Heart left ventricle (tissue), 11 donors: ENCODE measurements around the gene ZNF430. TPM values are rescaled to one million over a fixed set of nuclear protein-coding genes. Genes with fewer than 3 reads are reported as not detected.

Experiments used
- polyA plus RNA-seq, 2 donors: library from polyadenylated mRNA; stranded (reverse); fragments of 200-250 nt; gene quantifications; one replicate each; pipeline ENCODE4 v1.2.3, GENCODE V29; 2013
- total RNA-seq, 9 donors: library from RNA; depleted of rRNA in 2 of 9; stranded (reverse); fragments of >200 nt in 2 of 9; fragmentation: NEBNext Ultra II Directional in 3 of 9; extraction: Animal tissue kit (Norgen Biotek cat#: 25700) in 3 of 9; gene quantifications; one replicate each; pipeline versions ENCODE4 v1.1.0 to v1.2.4, GENCODE V29; 2016 to 2023
- donor health status: ischemic (EF 13 %, LVEDD 7.1; RV severe dilation, severe dysfunction).
- donor health status: healthy with polysubstance abuse.
- donor health status: DM: no; HTN: yes; CAD: no.
- donor health status: DM: no; HTN: no; CAD: no.
- donor health status: ischemic (EF 25% LVEDD 5.7; RV mildly dilated, moderate dysfunction).
- donor health status: healthy.
- donor health status: DM: yes; HTN: yes; CAD: no.
- donor health status: PGD.
- donor health status: nonischemic (EF 23%, LVEDD 6.1; RV moderate dilation, normal function).

ZNF430 gene
- total and polyA plus RNA-seq, 11 donors: 1.1 to 9.1 (median 3.9) TPM

Other genes with a start within 250 kb of the ZNF430 start
- 1 to 10 TPM in 7 of 9 donors, under 1 TPM in 2; 0.35 to 3.7 (median 1.5) TPM for gene ZNF66, start 244.4 kb upstream of the ZNF430 start, total RNA-seq
- gene ZNF66, start 244.4 kb upstream of the ZNF430 start, polyA plus RNA-seq: under 1 TPM; 0.65 to 0.93 TPM
- gene ZNF85, start 97.4 kb upstream of the ZNF430 start, total RNA-seq: 1 to 10 TPM; 1.6 to 5.7 (median 2.7) TPM
- 1 to 10 TPM; 1.9 to 2.4 TPM for gene ZNF85, start 97.4 kb upstream of the ZNF430 start, polyA plus RNA-seq
- gene ZNF714, start 61.5 kb downstream of the ZNF430 start, total RNA-seq: 1 to 10 TPM; 2.0 to 5.6 (median 3.3) TPM
- 1 to 10 TPM; 1.1 to 1.3 TPM for gene ZNF714, start 61.5 kb downstream of the ZNF430 start, polyA plus RNA-seq
- 10 to 100 TPM in 6 of 9 donors, 1 to 10 TPM in 3; 4.6 to 20.0 (median 11.0) TPM for gene ZNF431, start 121.4 kb downstream of the ZNF430 start, total RNA-seq
- gene ZNF431, start 121.4 kb downstream of the ZNF430 start, polyA plus RNA-seq: 10 to 100 TPM in 1 of 2 donors, 1 to 10 TPM in 1; 6.1 to 11.1 TPM